DMS 273 treated with DMSO at 0.1 percent for 48 hours (cell line): ENCODE data around the gene KIAA1586.
"Not testable (repeated sequence)": the region's sequence is repeated elsewhere in the genome, so short reads cannot be mapped to it uniquely, and the experiment has no call there.

ENCODE experiments used
- DNase-seq: peaks from one replicate; lab custom pipeline; 2025; lab: John Stamatoyannopoulos, UW

Gene KIAA1586

DNA sequence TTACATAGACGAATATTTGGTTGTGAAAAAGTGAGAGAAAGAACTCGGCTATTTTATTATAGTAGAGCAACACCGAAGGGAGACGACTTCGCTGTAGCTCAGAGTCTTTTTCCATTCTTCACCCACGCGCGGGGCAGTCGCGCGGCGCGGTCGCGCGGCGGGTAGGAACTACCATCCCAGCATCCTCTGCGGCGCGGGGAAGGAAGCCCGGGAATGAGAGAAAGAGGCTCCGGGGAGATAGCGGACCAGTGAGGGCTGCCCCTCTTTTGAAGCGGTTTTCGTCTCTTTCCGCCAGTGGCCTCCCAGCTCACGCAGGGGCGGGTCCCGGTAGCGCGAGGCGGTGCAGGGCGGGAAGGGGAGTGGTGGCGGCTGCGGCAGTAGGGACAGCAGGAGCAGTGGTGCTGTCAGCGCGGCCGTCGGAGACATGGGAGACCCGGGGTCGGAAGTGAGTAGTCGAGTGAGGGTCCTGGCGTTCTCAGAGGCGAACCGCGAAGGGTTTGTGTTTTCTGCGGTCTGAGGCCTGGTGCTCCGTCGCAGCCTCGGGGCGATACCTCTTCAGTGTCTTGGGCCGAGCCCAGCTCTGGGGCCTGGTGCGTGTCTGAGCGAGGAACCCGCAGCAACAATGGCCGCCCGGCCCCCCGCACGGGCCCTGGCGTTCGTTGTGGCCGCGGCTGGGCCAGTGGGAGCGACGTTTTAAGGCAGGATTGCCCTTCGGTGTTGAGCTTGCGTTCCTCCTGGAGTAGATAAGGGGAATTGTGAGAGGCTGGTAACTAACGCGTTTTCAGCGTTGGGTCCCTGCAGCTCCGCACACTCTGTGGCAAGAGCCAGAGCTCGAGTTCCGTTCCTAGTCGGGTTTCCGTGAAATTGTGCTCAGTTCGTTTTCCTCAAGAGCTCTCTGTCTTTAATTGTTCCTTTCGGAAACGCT, at the start of gene KIAA1586:
Gene KIAA1586 (plus strand): TSS at position 362 of the 925 bp plus-strand sequence. CDS start 63 bp downstream, at position 425.
- peak; percentile 78 for DNase-seq

- DNase-seq, result no peak
Measured at GRCh38 chr6:56999049-56999448, 47.4 kb upstream of the KIAA1586 start.

DNA sequence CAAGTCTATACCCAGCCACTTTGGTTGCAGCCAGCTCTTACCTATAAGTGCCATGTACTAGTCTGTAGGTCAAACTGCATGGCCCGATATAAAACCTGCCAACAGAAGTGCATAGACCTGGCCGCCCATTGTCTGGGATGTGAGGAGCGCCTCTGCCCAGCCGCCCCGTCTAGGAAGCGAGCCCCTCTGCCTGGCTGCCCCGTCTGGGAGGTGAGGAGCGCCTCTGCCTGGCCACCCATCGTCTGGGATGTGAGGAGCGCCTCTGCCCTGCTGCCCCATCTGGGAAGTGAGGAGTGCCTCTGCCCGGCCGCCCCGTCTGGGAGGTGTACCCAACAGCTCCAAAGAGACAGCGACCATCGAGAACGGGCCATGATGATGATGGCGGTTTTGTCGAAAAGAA, 46.7 kb upstream of the KIAA1586 start:
- not testable (repeated sequence) for DNase-seq

DNA sequence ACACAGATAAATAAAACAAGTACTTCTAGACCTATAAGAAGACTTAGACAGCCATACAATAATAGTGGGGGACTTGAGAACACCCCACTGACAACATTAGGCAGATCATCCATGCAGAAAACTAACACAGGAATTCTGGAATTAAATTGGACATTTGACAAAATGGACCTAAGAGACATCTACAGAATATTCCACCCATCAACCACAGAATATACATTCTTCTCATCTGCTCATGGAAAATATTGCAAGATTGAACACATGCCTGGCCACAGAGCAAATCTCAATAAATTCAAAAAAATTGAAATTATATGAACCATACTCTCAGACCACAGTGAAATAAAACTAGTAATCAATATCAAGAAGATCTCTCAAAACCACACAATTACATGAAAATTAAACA, 44.3 kb upstream of the KIAA1586 start:
- DNase-seq, result no peak

DNA sequence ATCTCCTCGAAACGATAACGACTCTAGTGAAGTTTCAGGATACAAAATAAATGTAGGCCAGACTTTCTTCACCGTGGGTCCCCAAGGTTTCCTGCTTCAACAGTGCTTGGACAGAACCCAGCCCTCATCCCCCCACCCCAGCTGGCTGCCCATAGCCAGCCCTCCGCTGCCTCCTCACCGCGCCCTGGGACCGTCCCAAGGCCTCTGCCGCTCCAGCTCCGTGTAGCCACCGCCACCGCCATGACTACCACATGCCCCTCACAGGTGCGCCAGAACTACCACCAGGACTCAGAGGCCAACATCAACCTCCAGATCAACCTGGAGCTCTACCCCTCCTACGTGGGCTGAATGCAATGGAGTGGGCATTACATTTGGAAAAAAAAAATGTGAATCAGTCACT, 42.2 kb upstream of the KIAA1586 start:
- no peak for DNase-seq

- DNase-seq, result no peak
Measured at GRCh38 chr6:57006101-57006500, 40.4 kb upstream of the KIAA1586 start.

DNA sequence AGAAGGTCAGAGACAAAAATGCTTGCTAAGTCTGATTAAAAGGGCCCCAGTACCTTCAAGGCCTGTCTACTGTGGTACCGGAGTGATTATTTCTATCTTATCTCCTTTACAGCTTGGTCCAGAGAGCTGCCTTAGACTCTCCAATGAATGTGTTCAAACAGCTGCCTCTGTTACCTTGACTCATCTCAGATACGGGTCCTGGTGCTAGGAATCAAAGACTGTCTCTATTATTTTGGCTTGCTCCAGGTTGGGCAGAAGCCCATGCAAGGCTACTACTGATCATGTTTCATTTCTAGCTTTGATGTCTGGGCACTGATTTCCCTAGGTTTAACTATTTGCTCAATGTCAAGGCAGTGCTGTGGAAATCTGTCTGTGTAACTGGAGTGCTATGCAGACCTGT, 38.4 kb upstream of the KIAA1586 start:
- not testable (repeated sequence) for DNase-seq

- DNase-seq, result peak; percentile 39
Measured at GRCh38 chr6:57013521-57013926, 33.0 kb upstream of the KIAA1586 start.

DNA sequence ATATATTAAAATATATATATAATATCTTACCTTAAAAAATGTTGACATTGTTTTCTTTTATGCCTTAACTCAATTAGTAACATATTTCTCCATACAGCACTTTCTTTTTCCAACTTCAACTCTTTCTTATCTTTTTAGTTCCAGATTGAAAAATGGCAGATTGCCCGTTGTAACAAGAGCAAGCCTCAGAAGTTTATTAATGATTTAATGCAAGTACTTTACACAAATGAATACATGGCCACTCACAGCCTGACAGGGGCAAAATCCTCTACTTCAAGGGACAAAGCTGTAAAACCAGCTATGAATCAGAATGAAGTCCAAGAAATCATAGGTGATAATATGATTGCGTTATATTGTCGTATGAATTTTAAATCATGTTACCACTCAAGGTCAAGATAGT, 29.4 kb upstream of the KIAA1586 start:
- no peak for DNase-seq

- no peak for DNase-seq
Measured at GRCh38 chr6:57017841-57018240, 28.7 kb upstream of the KIAA1586 start.

- no peak for DNase-seq
Measured at GRCh38 chr6:57019434-57019833, 27.1 kb upstream of the KIAA1586 start.

- DNase-seq, result peak; percentile 37
Measured at GRCh38 chr6:57021086-57021720, 25.3 kb upstream of the KIAA1586 start.

GRCh38 chr6:57024321-57024720, 22.2 kb upstream of the KIAA1586 start:
- no peak for DNase-seq

DNA sequence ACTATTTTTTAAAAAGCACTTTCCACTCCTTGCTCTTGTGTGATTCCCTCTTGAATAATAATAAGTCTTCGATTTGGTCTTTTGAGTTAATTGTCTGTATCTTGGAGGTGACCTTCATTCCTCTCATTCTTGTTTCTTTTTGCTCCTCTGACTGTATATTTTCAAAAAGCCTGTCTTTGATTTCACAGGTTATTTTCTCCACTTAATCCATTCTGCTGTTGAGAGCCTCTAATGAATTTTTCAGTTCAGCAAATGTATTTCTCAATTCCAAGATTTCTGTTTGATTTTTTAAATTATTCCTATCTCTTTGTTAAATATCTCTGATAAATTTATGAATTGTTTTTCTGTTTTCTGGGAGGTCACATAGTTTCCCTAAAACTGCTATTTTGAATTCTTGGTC, 21.7 kb upstream of the KIAA1586 start:
- no peak for DNase-seq

- no peak for DNase-seq
Measured at GRCh38 chr6:57026001-57026400, 20.5 kb upstream of the KIAA1586 start.

GRCh38 chr6:57027301-57027700, 19.2 kb upstream of the KIAA1586 start:
- DNase-seq, result no peak

DNA sequence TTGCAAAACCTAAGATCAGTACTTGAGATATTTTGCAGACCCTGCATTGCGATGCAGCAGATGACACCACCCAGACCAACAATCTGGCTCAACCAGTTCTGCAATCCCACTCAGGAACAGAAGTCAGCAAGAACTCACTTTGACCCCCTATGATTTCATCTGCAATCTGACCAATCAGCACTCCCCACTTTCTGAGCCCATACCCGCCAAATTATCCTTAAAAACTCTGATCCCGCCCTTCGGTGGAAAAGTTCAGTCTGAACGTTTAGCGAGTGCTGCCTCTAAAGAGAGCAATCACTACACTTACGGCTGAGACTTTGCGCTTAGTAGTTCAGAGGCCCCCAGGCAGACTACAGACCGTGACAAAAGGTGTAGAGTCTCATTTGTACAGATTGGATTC, 17.3 kb upstream of the KIAA1586 start:
- no peak for DNase-seq

DNA sequence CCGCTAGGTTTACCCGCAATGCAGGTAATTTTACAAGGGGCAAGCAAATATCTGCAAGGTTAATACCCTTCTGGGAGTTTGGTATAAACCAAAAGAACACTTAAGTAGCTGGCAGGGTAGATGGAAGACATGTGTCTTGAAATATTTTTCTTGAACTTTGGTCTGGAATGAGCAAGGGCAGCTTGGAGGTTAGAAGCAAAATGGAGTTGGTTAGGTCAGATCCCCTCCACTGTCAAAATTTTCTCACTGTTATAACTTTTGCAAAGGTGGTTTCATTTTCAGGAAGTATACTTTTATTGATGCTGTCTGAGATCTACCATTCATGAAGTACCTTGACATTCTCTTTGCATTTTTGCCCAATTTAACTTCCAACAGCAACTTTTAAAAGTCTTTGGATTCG, 13.3 kb upstream of the KIAA1586 start:
- DNase-seq, result no peak

GRCh38 chr6:57035549-57035948, 10.9 kb upstream of the KIAA1586 start:
- no peak for DNase-seq

- DNase-seq, result no peak
Measured at GRCh38 chr6:57038906-57039305, 7.6 kb upstream of the KIAA1586 start.

DNA sequence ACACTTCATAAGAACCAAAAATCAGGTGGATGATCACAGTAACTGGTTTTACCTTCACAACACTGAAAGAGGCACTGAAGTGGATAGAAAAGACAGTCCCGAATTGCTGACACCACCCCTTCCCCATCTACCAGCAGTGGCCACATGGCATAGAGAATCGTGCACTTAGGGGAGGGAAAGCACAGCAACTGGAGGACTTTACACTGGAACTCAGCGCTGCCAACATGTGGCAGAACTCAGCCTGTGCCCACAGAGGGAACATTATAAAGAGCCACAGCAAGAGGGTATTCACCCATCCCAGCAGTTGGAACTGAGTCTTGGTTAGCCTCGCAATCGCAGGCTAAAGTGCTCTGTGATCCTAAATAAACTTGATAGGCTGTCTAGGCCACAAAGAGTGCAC, 6.5 kb upstream of the KIAA1586 start:
- DNase-seq, result no peak

- not testable (repeated sequence) for DNase-seq
Measured at GRCh38 chr6:57044061-57044460, 2.4 kb upstream of the KIAA1586 start.

- DNase-seq, result no peak
Measured at GRCh38 chr6:57044568-57044967, 1.9 kb upstream of the KIAA1586 start.
